ENCODE results near the gene GAL3ST1.
"Not testable (repeated sequence)": the region's sequence is repeated elsewhere in the genome, so short reads cannot be mapped to it uniquely, and the experiment has no call there.

The GAL3ST1 gene

GRCh38 chr22:30542811-30543188, 31.7 kb downstream of the GAL3ST1 start:
- no peak for DNase-seq (ENCODE audit: extremely low read depth, low read depth)
- no peak for TF ChIP-seq CTCF (IDR thresholded peaks at IDR 0.05; ENCODE audit: low read depth, low read length)

- DNase-seq (ENCODE audit: extremely low read depth, low read depth) = no peak
These were observed 32.3 kb downstream of the GAL3ST1 start for GRCh38 chr22:30541961-30542810.

GRCh38 chr22:30541511-30541910, 33.0 kb downstream of the GAL3ST1 start:
- not testable (repeated sequence) for DNase-seq (ENCODE audit: extremely low read depth, low read depth)

More at GRCh38 chr22:30541961-30542810, 32.3 kb downstream of the GAL3ST1 start:
- TF ChIP-seq CTCF (IDR thresholded peaks at IDR 0.05; ENCODE audit: low read depth, low read length) = no peak

DNA sequence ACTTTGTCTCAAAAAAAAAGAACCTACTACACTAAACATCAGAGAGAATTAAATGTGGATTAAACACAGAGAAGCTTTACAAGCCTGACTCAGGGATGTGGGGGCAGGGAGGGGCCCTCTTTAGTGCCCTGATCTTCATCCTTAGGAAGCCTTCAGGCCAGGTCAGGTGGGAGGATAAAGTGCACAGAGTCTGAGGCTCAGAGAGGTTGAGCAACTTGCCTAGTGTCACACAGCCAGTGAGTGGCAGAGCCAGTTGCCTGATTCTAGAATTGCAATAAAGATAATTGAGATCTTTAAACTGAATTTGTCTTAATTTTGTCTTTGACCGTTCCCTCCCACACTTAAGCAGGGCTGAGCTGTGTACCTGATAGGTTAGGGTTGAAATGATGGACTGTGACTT, 35.1 kb downstream of the GAL3ST1 start:
- DNase-seq (ENCODE audit: extremely low read depth, low read depth) = no peak

DNA sequence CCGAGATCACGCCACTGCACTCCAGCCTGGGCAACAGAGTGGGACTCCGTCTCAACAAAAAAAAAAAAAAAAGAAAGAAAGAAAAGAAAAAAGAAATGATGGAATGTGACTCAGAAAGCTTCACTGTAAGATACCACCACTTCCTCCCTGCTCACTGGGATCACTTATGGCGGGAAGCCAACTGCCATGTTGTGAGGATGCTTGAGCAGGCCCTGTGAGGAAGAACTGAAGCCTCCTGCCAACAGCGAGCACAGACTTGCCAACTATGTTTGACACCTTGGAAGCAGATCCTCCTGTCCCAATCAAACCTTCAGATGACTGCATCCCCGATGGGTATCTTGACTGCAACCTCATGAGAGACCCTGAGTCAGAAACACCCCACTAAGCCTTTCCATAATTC, 36.2 kb downstream of the GAL3ST1 start:
- no peak for DNase-seq (ENCODE audit: extremely low read depth, low read depth)
- TF ChIP-seq CTCF (IDR thresholded peaks at IDR 0.05; ENCODE audit: low read depth, low read length) = no peak

More for the DNA sequence above, 35.1 kb downstream of the GAL3ST1 start:
- no peak for TF ChIP-seq CTCF (IDR thresholded peaks at IDR 0.05; ENCODE audit: low read depth, low read length)

DNA sequence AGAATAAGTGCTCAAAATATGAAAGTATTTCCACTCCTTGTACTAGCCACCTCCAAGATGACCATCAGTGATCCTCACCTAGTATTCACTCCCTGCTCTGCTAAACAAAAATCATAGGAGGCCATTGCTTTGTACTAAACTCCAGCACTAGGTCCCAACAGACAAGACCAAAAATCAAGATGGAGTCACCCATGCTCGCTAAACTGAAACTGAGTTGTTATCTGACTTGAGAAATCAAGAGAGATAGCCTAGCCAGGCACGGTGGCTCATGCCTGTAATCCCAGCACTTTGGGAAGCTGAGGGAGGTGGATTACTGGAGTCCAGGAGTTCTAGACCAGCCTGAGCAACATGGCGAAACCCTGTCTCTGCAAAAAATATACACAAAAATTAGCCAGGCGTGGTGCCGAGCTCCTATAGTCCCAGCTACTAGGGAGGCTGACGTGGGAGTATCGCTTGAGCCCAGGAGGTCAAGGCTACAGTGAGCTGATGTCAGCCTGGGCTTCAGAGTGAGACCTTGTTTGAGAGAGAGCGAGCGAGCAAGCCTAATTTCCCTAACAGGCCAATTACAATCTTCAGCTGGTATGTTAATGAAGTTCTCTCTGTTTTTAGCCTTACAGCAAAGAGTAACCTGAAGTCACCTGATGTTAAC, 37.3 kb downstream of the GAL3ST1 start:
- DNase-seq (ENCODE audit: extremely low read depth, low read depth) = no peak
- no peak for TF ChIP-seq CTCF (IDR thresholded peaks at IDR 0.05; ENCODE audit: low read depth, low read length)

GRCh38 chr22:30535182-30535581, 39.3 kb downstream of the GAL3ST1 start:
- TF ChIP-seq CTCF (IDR thresholded peaks at IDR 0.05; ENCODE audit: low read depth, low read length) = no peak
- no peak for DNase-seq (ENCODE audit: extremely low read depth, low read depth)

Data from AG09319 (cell line).